AG04450 (cell line): Measurements from ENCODE around the gene PI16. TPM values are rescaled to one million over a fixed set of nuclear protein-coding genes. Genes with fewer than 3 reads are reported as not detected.

ENCODE experiments used
- CTCF ChIA-PET: fragments of 300-600, 350-600 bp; formaldehyde crosslinking; extraction: SDS; loops from one replicate; lab custom pipeline; 2022; ENCODE audit warnings: antibody characterized with exemption, inconsistent platforms; lab: Charles Lee
- POLR2A ChIA-PET: fragments of 350-600 bp; formaldehyde crosslinking; extraction: SDS; loops from one replicate; lab custom pipeline; 2021; ENCODE audit warnings: antibody characterized with exemption, inconsistent platforms; lab: Yijun Ruan, JAX
- DNase-seq: peaks from one replicate; pipeline ENCODE4 v3.0.0-alpha.2; 2011; ENCODE audit warnings: low read depth, low spot score
- H3K27ac ChIP-seq: one replicate; pipeline ENCODE4 v1.5.1; 2012; ENCODE audit warnings: low read depth, low read length, control low read depth
- H3K27me3 ChIP-seq: one replicate; pipeline ENCODE4 v1.6.0; 2012; ENCODE audit warnings: low read length; ENCODE audit not compliant: control insufficient read depth, insufficient read depth
- H3K4me3 ChIP-seq: 2 replicates; pipeline ENCODE4 v1.5.1; 2011; ENCODE audit warnings: mild to moderate bottlenecking, low read depth, low read length, control low read depth
- H3K9me3 ChIP-seq: 2 replicates; pipeline ENCODE4 v1.5.1; 2012; ENCODE audit warnings: low read length; ENCODE audit not compliant: control insufficient read depth, insufficient read depth
- polyA plus RNA-seq: library from polyadenylated mRNA; depleted of rRNA; stranded (reverse); fragments of >200 nt; gene quantifications from 2 replicates; pipeline ENCODE4 v1.2.3, GENCODE V29; 2011
- TF ChIP-seq, protein P1 (sequence below): IDR thresholded peaks from 2 replicates; pipeline ENCODE4 v1.5.1; 2011; ENCODE audit warnings: low read depth, low read length, control low read depth, inconsistent platforms

The PI16 gene
- polyA plus RNA-seq, 1 experiment: 0.05 TPM

DNA sequence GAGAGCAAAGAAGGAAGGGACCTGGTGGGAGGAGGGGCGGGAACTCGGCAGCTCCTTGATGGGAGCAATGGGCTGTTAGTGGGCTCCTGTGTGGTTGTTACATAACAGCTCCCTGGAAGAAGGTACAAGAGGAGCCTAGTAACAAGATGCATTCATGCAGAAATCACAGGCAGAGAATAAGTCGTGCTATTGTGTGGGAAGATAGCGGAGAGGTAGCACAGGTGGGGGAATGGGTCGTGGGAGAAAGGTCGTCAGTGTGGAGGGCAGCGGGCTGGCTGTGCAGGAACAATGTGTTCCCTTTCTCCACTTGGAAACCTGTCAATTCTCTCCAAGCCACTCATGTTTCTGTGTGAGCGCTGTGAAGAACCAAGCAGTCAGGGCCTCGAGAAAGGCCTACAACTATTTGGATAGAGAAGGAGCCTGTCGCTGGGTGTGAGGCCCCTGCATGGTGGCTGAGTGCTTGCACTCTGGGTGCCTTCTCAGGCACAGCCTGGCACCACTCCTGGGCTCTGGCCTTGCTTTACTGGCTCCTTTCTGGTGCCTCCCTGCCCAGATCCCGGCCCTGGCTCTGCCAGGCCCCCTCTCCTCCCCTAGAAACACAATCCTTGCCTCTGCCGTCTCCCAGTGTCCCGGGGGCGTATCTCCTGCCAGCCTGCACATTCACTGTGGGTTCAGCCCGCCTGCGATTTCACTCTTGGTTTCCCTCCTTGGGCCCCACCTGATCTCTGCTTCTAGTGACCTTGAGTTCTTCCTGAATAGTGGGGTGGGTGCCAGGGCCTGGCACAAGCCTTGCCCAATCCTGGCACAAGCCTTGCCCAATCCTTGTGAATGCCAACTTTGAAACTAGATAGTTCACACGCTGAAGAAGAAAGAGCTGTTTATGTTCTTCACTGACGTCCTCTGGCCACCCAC lies 43.5 kb downstream of the PI16 start:
- POLR2A ChIA-PET: interaction anchor here (0.5 kb wide), 1 partner anchor 10 kb away, joined by 3 read pairs; no protein-coding TSS in a partner anchor
- Histone ChIP-seq H3K27me3 (peaks cover 36% of the 10 kb centered on the region), H3K4me3 (no peak overlapping the region), H3K9me3 (no peaks in the 10 kb centered on the region), H3K27ac (no peak overlapping the region)
- DNase-seq: no peak
- TF ChIP-seq, protein P1, sequence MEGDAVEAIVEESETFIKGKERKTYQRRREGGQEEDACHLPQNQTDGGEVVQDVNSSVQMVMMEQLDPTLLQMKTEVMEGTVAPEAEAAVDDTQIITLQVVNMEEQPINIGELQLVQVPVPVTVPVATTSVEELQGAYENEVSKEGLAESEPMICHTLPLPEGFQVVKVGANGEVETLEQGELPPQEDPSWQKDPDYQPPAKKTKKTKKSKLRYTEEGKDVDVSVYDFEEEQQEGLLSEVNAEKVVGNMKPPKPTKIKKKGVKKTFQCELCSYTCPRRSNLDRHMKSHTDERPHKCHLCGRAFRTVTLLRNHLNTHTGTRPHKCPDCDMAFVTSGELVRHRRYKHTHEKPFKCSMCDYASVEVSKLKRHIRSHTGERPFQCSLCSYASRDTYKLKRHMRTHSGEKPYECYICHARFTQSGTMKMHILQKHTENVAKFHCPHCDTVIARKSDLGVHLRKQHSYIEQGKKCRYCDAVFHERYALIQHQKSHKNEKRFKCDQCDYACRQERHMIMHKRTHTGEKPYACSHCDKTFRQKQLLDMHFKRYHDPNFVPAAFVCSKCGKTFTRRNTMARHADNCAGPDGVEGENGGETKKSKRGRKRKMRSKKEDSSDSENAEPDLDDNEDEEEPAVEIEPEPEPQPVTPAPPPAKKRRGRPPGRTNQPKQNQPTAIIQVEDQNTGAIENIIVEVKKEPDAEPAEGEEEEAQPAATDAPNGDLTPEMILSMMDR: no peak
- CTCF ChIA-PET: interaction anchor here (1.0 kb wide), 1 partner anchor 20 kb away, joined by 3 read pairs; no protein-coding TSS in a partner anchor

DNA sequence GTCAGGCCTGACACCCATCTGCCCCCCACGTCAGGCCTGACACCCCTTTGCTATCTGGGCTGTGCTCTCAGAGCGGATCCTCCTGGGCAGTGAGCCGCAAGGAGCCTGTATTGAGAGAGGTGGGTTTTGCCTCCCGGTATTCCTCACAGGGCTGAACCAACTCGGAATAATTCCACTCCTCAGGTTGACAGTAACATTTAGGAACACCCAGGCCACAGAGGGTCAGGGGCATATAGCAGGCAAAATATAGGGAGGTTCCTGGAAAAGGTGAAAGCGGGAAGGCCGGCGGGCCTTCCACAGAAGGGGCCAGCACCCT lies 44.1 kb downstream of the PI16 start:
- ChIA-PET POLR2A (interaction anchor here (0.6 kb wide), 1 partner anchor 113 kb away, joined by 3 read pairs; the partner anchor contains the start of gene C6orf89), CTCF (no interaction called here)
- TF ChIP-seq, protein P1: no peak
- no peak for DNase-seq
- Histone ChIP-seq H3K27ac (no peak overlapping the region), H3K27me3 (peaks cover 36% of the 10 kb centered on the region), H3K9me3 (no peaks in the 10 kb centered on the region), H3K4me3 (no peak overlapping the region)

DNA sequence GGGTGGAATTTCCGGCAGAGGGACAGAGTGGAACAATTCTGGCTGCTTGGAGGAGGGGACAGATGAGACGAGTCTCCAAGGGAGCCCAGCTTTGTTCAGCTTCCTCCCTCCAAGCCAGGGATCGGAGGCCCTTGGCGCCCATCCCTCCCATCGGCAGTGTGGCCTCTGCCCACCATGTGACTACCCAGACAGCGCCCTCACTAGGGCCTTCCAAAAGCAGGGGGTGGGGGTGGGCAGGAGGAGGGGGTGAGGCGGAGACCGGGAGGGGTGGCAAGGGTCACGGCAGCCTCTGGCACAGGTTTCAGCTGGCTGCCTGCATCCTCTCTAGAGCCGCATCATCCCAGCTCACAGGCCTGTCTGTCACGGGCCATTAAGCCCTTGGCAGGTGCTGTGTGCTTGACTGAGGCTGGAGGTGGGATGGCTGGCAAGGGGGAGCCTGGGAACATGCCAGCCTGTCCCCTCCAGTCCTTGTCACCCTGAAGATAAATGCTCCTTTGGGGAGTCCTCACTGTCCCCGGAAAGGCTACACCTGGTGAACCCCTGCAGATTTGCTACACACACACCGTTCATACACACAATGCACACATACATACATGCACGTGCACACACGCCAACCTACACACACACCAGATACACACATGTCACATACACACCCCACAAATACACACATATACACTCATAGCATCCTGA lies 44.7 kb downstream of the PI16 start:
- Histone ChIP-seq H3K27ac (no peak overlapping the region), H3K27me3 (peaks cover 36% of the 10 kb centered on the region), H3K9me3 (no peaks in the 10 kb centered on the region), H3K4me3 (no peak overlapping the region)
- ChIA-PET POLR2A (interaction anchor here (0.6 kb wide), 1 partner anchor 114 kb away, joined by 3 read pairs; the partner anchor contains the start of gene C6orf89), CTCF (no interaction called here)
- DNase-seq: no peak
- TF ChIP-seq, protein P1: no peak

DNA sequence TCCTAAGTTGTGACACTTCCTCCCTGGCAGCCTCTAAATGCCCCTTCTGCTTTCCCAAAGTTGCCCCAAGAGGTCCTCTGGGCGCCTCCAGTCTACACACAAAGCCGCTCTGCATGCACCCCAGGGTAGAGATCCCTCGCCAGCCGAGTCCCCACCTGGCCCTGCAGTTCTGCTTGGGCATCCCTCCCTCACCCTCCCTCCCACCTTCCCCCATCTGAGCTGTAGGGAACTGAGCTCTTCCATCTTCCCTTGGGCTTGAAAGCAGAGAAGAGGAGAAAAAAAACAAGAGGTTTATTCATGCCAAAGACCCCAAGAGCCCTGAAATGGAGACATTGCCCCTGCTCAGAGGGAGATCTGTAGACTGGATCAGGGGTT lies 45.2 kb downstream of the PI16 start:
- TF ChIP-seq, protein P1: no peak
- no peaks in the 10 kb centered on the region for H3K9me3 ChIP-seq
- POLR2A ChIA-PET: no interaction called here
- H3K27ac ChIP-seq: no peak overlapping the region
- H3K27me3 ChIP-seq: peaks cover 36% of the 10 kb centered on the region
- H3K4me3 ChIP-seq: no peak overlapping the region
- DNase-seq: no peak
- CTCF ChIA-PET: no interaction called here
